NCI-H128 (cell line): ENCODE results near the gene TADA1.
"Not testable (repeated sequence)": the region's sequence is repeated elsewhere in the genome, so short reads cannot be mapped to it uniquely, and the experiment has no call there.

Experiments used
- DNase-seq: peaks from one replicate; lab custom pipeline; 2025; ENCODE audit not compliant: unreplicated experiment; lab: John Stamatoyannopoulos, UW

TADA1 gene

DNA sequence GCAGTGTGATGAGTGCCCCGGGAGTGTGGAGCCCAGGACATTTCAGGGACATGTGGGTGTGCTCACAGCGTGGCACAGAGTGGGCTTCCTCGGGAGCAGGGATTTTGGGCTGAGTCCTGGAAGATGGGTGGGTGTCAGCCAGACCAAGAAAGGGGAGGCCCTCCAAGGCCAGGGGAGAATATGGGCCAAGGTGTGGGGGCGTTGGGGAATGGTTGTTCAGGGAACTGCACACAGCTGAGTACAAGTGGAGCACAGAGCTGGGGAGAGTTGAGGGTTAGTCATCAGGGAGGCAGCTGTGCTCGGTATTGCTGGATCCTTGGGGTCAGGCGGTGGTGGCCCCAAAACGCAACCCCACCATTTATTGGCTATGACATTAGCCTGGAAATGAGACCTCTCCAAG, 31.3 kb downstream of the TADA1 start:
- DNase-seq: no peak

DNA sequence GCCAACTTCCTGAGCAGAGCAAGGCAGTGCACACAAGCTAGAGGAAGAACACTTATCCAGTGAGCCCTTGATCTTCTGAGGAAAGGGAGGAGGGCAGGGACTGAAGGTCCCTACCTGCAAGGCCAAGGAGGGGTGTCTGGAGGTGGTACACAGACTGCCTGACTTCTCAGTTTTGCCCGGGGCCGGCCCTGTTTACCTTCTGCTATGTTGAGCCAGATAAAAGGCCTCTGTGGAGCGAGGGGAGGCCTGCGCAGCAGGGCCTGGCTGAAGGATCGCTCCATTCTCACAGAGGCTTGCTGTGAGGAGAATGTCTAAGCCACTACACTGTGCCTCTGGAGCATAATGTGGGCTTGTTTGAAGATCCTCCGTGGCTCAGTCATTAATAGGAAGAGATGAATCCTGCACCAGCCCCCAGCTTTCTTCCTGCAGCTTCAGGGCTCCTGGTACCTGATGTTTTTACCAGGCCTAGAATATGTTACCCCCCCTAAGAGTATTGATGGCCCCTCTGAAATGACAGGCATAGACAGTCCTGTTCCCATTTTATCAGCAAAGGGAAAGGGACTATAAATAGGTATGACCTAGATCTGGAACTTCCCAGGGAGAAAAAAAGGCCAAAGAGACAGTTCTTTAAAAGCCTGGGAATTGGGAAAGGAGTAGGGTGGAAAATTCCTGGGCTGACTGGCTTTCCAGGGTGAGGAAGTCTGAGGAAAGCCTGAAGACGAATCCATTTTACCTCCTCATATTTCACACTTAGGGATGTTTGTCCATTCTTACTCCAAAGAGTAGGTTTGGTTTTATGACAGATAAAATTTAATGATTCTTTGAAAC, 32.1 kb downstream of the TADA1 start:
- DNase-seq: no peak

DNA sequence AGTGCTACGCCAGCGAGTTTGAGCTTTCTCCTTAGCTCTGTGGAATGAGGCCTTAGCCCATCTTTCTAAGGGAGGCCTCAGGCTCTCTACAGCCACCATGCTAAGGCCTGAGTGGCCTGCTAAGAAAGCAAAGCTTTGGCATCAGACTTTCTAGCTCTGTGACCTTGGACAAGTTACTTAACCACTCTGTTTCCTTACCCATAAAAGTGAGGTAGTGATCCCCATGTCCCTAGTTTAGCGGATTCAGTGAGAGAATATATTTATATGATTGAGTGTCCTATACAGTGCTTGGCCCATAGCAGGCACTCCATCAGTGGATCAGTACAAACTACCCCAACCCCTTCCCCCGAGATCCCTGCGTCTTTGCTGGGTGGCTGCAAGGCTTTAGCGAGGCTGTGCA, 32.7 kb downstream of the TADA1 start:
- no peak for DNase-seq

DNA sequence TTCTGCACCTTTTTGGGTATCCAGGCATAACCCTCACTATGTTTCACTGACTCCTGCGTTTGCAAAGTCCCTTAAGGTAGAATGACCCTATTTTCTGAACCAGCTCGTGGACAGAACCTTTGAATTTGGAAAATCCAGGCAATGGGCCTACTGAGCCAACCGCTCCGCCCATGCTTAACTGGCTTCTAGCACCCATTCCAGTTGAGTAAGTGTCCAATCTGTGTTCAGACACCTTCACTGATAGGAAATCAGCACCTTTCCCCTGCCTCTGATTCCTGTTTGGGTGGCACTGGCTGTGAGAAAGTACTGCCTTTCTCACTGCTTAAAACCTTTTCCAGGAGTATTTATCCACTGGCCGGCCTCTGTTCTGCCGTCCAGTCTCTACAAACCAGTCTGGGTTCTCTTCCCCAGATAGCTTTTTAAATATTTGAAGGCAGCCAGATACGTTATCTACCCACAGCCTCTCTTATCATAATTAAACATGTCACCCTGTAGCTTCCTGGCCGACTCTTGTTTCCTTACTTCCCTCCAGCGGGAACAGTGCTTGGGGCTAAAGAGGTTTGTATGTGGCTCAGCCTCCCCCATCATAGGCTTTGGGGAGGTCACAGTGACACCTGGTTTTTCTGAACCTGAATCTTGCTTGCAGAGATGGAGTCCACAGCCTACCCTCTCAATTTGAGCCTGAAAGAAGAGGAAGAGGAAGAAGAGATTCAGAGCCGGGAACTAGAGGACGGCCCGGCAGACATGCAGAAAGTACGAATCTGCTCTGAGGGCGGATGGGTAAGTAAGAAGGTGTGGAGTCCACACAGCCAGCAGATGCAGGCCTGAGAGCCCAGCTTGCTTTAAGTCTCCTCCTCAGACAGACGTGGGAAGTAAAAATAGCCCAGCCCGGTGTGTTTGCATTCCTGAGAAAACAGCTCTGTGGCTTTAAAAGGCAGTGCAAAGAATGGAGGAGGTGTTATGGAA, 35.5 kb downstream of the TADA1 start:
- DNase-seq: no peak

DNA sequence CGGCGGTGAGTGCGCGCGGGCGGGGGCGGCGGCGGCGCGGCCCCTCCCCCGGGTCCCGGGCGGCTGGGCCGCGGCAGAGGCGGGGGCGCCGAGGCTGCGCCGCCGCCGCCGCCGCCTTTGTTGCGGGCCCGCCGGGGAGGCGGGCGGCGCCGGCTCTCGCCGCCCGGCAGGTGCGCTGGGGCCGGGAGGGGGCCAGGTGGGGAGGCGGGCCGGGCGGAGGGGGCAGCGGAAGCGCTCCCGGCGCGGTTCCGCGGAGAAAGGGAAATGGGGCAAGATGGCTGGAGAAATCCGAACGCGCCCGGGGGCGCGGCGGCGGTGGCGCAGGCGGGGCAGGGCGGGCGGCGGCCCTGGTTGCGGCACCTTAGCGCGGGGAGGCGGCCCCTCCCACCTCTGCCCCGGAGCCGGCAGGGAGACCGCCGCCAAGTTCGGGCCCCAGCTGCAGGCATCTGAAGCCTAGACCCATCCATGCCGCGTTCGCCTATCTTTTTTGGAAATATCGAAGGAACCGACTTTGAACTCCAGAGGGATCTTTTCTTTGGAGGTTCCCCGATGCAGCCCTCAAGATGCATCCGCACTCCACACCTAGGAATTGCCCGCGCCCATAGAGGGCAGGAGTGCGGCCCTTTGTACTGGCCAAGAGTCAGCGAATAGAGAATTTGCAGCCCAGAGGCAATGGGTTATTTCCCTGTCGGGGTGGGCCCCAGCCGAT, 36.3 kb downstream of the TADA1 start:
- no peak for DNase-seq

DNA sequence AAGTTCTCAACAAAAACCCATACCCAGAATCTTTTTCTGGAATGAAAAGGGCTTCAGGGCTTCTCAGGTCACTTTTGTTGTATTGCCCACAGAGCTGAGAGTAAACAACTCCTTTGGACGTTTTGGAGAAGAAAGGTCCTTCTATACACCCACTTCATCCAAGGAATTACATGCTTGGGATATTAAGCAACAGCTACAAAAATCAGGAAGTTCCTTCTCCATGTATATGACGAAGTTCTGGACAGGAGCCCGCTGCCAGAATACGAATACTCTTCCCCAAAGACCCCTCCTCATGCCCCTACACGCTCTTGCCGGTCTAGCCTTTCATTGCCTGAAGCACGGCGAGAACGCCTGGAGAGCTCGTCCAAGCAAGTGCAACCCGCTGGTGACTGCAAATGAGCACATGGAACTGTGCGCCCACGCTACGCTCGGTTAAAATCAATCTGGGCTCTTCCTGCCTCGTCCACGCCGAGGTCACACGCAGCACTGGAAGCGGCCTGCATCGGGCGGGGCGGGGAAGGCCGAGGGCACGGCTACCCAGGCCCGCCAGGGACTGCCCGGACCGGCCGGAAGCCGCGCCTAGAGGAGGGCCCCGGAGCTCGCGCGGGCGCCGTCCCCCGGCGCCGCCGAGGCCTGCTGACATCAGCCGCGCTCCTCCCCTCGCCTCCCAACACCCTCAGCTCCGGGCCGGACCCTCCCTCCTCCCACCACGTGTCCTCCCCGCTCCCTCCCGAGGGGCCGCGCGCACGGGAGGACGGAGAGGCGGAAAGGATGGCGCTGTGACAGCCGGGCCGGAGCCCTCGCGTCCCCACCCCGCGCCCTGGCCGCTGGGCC, 37.1 kb downstream of the TADA1 start, which contains the start of gene POGK:
POGK (plus strand) TSS at position 710 of the 834 bp plus-strand sequence. CDS start 1,482 bp downstream, outside the sequence.
- peak; percentile 77 for DNase-seq

DNA sequence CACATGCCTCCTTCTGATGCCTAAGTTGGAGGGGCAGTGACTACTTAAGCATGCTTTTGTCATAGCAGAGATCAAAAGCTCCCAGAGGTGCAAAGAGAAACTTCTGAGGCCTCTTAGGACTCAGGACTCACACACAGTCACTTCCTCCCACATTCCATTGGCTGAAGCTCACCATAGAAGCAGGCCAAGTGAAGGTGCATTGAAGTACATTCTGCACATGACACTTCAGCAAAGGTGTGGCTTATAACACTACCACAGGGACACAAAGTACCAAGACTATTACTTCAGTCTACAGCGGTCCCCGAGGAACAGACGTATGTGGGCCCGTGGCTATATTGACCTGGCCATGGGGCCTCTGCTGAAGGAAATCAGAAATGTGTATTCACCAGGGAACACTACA, 39.3 kb downstream of the TADA1 start:
- no peak for DNase-seq

DNA sequence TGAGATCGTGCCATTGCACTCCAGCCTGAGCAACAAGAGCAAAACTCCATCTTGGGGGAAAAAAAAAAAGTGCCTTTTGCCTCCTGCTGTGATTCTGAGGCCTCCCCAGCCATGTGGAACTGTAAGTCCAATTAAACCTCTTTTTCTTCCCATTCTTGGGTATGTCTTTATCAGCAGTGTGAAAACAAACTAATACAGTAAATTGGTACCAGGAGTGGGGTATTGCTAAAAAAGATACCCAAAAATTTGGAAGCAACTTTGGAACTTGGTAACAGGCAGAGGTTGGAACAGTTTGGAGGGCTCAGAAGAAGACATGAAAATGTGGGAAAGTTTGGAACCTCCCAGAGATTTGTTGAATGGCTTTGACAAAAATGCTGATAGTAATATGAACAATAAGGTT, 46.3 kb downstream of the TADA1 start:
- not testable (repeated sequence) for DNase-seq

DNA sequence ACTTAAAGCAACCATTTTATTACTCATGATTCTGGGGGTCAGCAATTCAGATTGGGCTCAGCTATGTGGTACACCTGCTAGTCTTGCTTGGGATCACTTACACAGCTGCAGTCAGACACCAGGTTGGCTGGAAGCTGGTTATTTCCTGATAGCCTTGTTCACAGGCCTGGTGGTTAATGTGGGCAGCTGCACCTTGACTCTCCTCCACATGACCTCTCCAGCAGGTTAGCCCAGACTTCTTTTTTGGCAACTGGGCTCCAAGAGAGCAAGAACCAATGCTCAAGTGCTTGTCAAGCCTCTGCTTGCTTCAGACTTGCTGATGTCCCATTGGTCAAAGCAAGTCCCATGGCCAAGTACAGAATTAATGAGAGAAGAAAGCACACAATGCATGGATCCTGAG, 48.6 kb downstream of the TADA1 start:
- DNase-seq: no peak

DNA sequence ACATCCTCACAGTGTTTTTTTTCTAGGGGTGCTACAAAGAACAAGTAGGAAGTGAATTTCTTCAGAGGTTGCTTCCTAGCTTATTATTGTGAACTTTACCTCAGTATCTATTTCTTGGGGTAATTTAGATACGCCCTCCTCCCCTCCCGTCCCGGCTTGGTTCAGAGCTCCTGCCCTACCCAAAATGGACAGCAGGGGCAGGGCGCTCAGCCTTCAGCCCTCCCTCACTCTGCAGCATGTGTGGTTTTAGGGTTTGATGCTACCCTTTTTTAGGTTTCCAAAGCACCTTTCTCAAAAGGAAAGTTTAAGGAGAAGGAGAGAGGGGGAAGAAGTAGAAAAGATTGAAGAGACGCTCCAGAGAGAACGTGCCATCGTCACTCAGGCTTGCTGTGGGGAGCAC, 53.7 kb downstream of the TADA1 start:
- DNase-seq: no peak

DNA sequence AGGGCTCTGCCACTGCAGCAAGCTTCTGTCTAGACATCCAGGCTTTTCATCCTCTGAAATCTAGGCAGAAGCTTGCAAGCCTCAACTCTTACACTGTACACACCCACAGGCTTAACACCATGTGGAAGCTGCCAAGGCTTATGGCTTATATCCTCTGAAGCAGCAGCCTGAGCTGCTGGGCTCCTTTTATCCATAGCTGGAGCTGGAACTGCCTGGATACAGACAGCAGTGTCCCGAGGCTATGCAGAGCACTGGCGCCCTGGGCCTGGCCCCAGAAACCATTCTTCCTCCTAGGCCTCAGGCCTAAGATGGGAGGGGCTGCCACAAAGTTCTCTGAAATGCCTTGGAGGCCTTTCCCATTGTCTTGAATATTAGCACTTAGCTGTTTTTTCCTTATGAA, 56.1 kb downstream of the TADA1 start:
- DNase-seq: no peak

DNA sequence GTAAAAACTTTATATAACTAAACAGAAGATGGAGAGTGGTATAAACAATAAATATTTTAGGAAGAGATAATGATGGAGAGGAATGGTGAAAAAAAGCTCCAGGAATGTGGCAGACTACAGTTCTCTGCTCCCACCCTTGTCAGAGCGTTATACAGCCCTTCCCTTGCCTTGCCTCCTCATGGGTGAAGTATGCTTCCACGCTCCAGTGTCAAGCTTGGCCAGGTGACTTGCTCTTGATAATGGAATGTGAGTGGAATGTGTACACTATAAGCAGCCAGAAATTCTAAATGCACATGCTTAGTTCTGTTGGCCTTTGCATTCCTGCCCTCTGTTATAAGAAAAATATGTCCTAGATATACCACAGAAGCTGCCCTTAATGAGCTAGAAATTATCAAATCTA, 61.5 kb downstream of the TADA1 start:
- DNase-seq: no peak

DNA sequence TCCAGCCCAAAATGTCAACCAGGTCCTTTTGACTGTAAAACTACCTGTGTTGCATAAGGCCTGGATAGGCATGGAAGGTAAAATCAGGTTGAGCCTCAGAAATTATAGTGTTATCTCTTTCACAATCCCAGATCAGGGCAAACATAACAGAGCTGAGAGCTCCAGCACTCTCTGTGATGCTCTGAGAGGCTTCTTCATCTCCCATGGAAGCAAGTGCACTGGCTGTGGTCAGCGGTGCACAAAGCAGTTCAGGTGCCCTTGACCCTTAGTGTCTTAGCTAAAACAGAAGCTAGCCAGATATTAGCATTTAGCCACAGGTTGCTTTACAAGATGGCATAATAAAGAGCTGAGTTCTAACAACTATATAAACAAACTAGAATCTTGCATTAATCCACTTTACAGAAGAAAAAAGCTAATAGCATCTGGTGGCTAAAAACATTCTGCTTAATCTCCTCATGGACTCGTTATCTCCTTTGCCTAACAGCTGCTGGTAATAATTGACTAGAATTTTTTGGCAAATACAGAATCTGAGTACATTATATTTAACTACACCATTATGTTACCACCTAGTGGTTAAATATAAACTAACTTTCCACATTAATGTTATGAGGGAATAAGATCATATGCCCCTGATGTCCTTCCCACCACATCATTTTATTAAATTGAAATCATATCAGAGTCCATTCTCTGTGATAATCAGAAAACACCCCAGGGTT, 62.4 kb downstream of the TADA1 start:
- no peak for DNase-seq

DNA sequence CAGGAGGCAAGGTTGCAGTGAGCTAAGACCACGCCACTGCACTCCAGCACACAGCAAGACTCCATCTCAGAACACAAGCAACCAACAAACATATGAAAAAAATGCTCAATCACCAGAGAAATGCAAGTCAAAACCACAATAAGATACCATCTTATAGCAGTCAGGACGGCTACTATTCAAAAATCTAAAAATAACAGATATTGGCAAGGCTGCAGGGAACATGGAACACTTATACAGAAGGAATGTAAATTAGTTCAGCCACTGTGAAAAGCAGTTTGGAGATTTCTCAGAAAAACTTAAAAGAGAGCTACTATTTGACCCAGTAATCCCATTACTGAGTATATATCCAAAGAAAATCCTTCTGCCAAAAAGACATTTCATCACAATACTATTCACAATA, 64.4 kb downstream of the TADA1 start:
- DNase-seq: no peak

DNA sequence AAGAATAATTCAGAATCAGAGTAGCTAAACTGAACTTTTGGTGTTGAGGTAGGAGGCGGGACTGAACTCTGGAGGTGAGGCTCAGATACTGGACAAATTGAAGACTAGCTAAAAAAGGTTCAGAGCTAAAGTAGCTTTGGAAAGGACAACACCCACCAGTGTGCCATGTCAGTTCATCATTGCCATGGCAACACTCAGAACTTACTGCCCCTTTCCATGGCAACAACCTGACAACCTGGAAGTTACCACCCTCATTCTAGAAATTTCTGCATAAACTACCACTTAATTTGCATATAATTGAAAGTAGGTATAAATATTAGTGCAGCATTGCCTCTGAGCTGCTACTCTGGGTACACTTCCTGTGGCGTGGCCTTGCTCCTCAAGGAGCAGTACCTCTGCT, 67.1 kb downstream of the TADA1 start:
- no peak for DNase-seq
